ENCODE measurements around the gene DDX3X. TPM values are rescaled to one million over a fixed set of nuclear protein-coding genes. Genes with fewer than 3 reads are reported as not detected.

DDX3X gene
- total and polyA plus RNA-seq, 7 experiments from 2014 or later = 209 to 790 (median 295) TPM

DNA sequence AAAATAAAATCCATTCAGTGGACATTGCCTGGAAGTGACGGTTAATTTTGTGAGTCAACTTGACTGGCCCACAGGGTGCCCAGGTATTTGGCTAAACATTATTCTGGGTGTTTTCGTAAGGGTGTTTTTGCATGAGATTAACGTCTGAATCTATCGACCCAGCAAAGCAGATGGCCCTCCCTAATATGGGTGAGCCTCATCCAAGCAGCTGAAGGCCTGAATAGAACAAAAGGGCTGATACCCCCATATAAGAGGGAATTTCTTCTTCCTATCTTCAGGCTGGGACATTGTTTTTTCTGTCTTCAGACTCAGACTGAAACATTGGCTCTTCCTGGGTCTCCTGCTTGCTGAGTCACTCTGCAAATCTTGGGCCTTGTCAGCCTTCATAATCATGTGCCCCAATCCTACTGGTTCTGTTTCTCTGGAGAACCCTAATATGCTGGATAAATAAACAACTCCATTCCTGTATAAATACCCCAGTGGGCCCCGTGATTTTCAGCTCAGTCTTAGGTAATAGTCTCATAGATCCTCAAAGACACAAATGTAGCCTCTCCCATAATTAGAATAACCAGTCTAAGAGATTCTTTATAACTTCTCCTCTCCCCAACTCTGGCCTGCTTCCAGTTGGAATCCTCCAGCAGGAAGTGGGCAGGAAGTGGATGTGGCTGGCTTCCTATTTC lies 33.1 kb upstream of the DDX3X start:
- DNase-seq (no peak), ATAC-seq (no peak)
- Histone ChIP-seq H3K36me3 (ENCODE audit: control insufficient read depth in 2 of 3, insufficient read depth in 3 of 3, low read length in 3 of 3) (no peaks in the 10 kb centered on the region), H3K4me3 (ENCODE audit: low read length) (no peak overlapping the region), H3K27ac (ENCODE audit: low read depth, low read length) (no peak overlapping the region), H3K27me3 (ENCODE audit: control insufficient read depth in 2 of 2, insufficient read depth in 2 of 2, low read length in 2 of 2) (no peaks in the 10 kb centered on the region), H3K4me1 (ENCODE audit: control insufficient read depth in 2 of 2, insufficient read depth in 2 of 2, low read length in 2 of 2) (no peaks in the 10 kb centered on the region), H3K9me3 (ENCODE audit: control insufficient read depth in 2 of 3, low read length in 3 of 3) (no peaks in the 10 kb centered on the region)
- ChIA-PET CTCF (no interaction called here), POLR2A (no interaction called here)
- intact Hi-C loops (cut with micrococcal nuclease) = no loop called here
- H3K4me3 Mint-ChIP-seq = no peak overlapping the region
- H3K36me3 Mint-ChIP-seq = no peaks in the 10 kb centered on the region
- peaks cover 0 to 13% (median 0%) of the 10 kb centered on the region in 7 donors for H3K4me1 Mint-ChIP-seq
- H3K9me3 Mint-ChIP-seq = peaks cover 0 to 2% (median 0%) of the 10 kb centered on the region in 11 donors
- no peaks in the 10 kb centered on the region for H3K27me3 Mint-ChIP-seq
- no peak overlapping the region for H3K27ac Mint-ChIP-seq

- Mint-ChIP-seq H3K27me3 (no peaks in the 10 kb centered on the region), H3K4me3 (no peak overlapping the region), H3K36me3 (no peaks in the 10 kb centered on the region), H3K4me1 (peaks cover 0 to 13% (median 0%) of the 10 kb centered on the region in 7 donors), H3K9me3 (peaks cover 0 to 2% (median 0%) of the 10 kb centered on the region in 11 donors), H3K27ac (no peak overlapping the region)
- Histone ChIP-seq H3K27me3 (ENCODE audit: control insufficient read depth in 2 of 2, insufficient read depth in 2 of 2, low read length in 2 of 2) (no peaks in the 10 kb centered on the region), H3K4me1 (ENCODE audit: control insufficient read depth in 2 of 2, insufficient read depth in 2 of 2, low read length in 2 of 2) (no peaks in the 10 kb centered on the region), H3K36me3 (ENCODE audit: control insufficient read depth in 2 of 3, insufficient read depth in 3 of 3, low read length in 3 of 3) (no peaks in the 10 kb centered on the region), H3K4me3 (ENCODE audit: low read length) (no peak overlapping the region), H3K27ac (ENCODE audit: low read depth, low read length) (no peak overlapping the region), H3K9me3 (ENCODE audit: control insufficient read depth in 2 of 3, low read length in 3 of 3) (no peaks in the 10 kb centered on the region)
- ATAC-seq (no peak), DNase-seq (no peak)
- intact Hi-C loops (cut with micrococcal nuclease) = no loop called here
- ChIA-PET CTCF (no interaction called here), POLR2A (no interaction called here)
Observed at GRCh38 chrX:41301438-41301824, 32.5 kb upstream of the DDX3X start.

- Histone ChIP-seq H3K9me3 (ENCODE audit: control insufficient read depth in 2 of 3, low read length in 3 of 3) (no peaks in the 10 kb centered on the region), H3K27me3 (ENCODE audit: control insufficient read depth in 2 of 2, insufficient read depth in 2 of 2, low read length in 2 of 2) (no peaks in the 10 kb centered on the region), H3K36me3 (ENCODE audit: control insufficient read depth in 2 of 3, insufficient read depth in 3 of 3, low read length in 3 of 3) (no peaks in the 10 kb centered on the region), H3K4me1 (ENCODE audit: control insufficient read depth in 2 of 2, insufficient read depth in 2 of 2, low read length in 2 of 2) (no peaks in the 10 kb centered on the region), H3K27ac (ENCODE audit: low read depth, low read length) (no peak overlapping the region), H3K4me3 (ENCODE audit: low read length) (no peak overlapping the region)
- Mint-ChIP-seq H3K9me3 (peaks cover 0 to 2% (median 0%) of the 10 kb centered on the region in 11 donors), H3K4me3 (no peak overlapping the region), H3K27ac (no peak overlapping the region), H3K27me3 (no peaks in the 10 kb centered on the region), H3K36me3 (no peaks in the 10 kb centered on the region), H3K4me1 (peaks cover 0 to 13% (median 0%) of the 10 kb centered on the region in 7 donors)
- no peak for DNase-seq
- POLR2A ChIA-PET = no interaction called here
- no peak for ATAC-seq
- CTCF ChIA-PET = no interaction called here
- intact Hi-C loops (cut with micrococcal nuclease) = no loop called here
Observed at GRCh38 chrX:41302370-41302769, 31.6 kb upstream of the DDX3X start.

GRCh38 chrX:41303013-41303412 lies 30.9 kb upstream of the DDX3X start:
- ChIA-PET POLR2A (no interaction called here), CTCF (no interaction called here)
- no peak overlapping the region for H3K4me3 Mint-ChIP-seq
- Histone ChIP-seq H3K36me3 (ENCODE audit: control insufficient read depth in 2 of 3, insufficient read depth in 3 of 3, low read length in 3 of 3) (no peaks in the 10 kb centered on the region), H3K27me3 (ENCODE audit: control insufficient read depth in 2 of 2, insufficient read depth in 2 of 2, low read length in 2 of 2) (no peaks in the 10 kb centered on the region), H3K9me3 (ENCODE audit: control insufficient read depth in 2 of 3, low read length in 3 of 3) (no peaks in the 10 kb centered on the region), H3K4me3 (ENCODE audit: low read length) (no peak overlapping the region), H3K27ac (ENCODE audit: low read depth, low read length) (no peak overlapping the region), H3K4me1 (ENCODE audit: control insufficient read depth in 2 of 2, insufficient read depth in 2 of 2, low read length in 2 of 2) (no peaks in the 10 kb centered on the region)
- H3K36me3 Mint-ChIP-seq = no peaks in the 10 kb centered on the region
- no peak overlapping the region for H3K27ac Mint-ChIP-seq
- peaks cover 0 to 13% (median 0%) of the 10 kb centered on the region in 7 donors for H3K4me1 Mint-ChIP-seq
- DNase-seq (no peak), ATAC-seq (no peak)
- intact Hi-C loops (cut with micrococcal nuclease) = no loop called here
- H3K27me3 Mint-ChIP-seq = no peaks in the 10 kb centered on the region
- H3K9me3 Mint-ChIP-seq = peaks cover 0 to 2% (median 0%) of the 10 kb centered on the region in 11 donors

- Histone ChIP-seq H3K4me3 (ENCODE audit: low read length) (no peak overlapping the region), H3K9me3 (ENCODE audit: control insufficient read depth in 2 of 3, low read length in 3 of 3) (no peaks in the 10 kb centered on the region), H3K4me1 (ENCODE audit: control insufficient read depth in 2 of 2, insufficient read depth in 2 of 2, low read length in 2 of 2) (no peaks in the 10 kb centered on the region), H3K27me3 (ENCODE audit: control insufficient read depth in 2 of 2, insufficient read depth in 2 of 2, low read length in 2 of 2) (no peaks in the 10 kb centered on the region), H3K36me3 (ENCODE audit: control insufficient read depth in 2 of 3, insufficient read depth in 3 of 3, low read length in 3 of 3) (no peaks in the 10 kb centered on the region), H3K27ac (ENCODE audit: low read depth, low read length) (no peak overlapping the region)
- POLR2A ChIA-PET = no interaction called here
- Mint-ChIP-seq H3K4me1 (peaks cover 0 to 8% (median 0%) of the 10 kb centered on the region in 7 donors), H3K27ac (no peak overlapping the region), H3K36me3 (no peaks in the 10 kb centered on the region), H3K27me3 (no peaks in the 10 kb centered on the region), H3K4me3 (no peak overlapping the region), H3K9me3 (peaks cover 0 to 2% (median 0%) of the 10 kb centered on the region in 11 donors)
- CTCF ChIA-PET = no interaction called here
- no peak for ATAC-seq
- no peak for DNase-seq
- intact Hi-C loops (cut with micrococcal nuclease) = no loop called here
Observed at GRCh38 chrX:41304178-41304577, 29.8 kb upstream of the DDX3X start.

DNA sequence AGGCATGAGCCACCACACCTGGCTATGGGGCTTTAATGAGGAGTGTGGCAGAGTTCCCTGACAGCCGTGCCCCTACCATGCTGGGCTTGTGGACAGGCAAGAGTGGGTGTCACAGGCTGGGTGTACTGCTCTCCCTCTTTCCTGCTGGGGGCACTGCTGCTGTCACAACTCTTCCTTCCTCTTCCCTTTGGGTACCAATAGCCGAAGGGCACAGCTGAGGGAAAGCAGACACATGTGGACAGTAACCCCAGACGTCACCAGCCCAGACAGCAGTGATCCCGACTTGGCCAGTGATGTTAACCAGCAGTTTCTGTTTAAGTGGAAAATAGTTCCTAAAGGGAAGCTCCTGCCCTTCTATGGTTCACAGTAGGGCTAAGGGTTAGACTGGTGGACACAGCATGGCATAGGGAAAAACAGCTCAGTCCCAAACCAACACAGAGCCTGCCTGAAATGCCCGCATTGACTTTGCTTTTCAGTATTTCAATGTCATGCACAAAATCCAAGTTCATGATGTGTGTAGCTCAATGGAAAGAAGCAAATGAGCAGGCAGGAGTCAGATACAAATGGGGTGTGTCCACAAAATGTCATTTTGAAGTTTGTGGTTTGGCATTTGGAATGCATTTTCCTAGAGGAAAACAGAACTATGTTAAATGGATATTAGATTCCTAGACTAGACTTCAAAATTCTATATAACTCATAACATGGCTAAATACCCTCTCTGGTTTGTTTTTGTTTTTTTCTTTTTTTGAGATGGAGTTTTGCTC lies 24.9 kb upstream of the DDX3X start:
- ATAC-seq (peak; percentile 36), DNase-seq (no peak)
- CTCF ChIA-PET = no interaction called here
- Mint-ChIP-seq H3K4me1 (peaks cover 0 to 10% (median 0%) of the 10 kb centered on the region in 7 donors), H3K36me3 (no peaks in the 10 kb centered on the region), H3K27ac (no peak overlapping the region), H3K27me3 (no peaks in the 10 kb centered on the region), H3K9me3 (no peaks in the 10 kb centered on the region), H3K4me3 (no peak overlapping the region)
- Histone ChIP-seq H3K9me3 (ENCODE audit: control insufficient read depth in 2 of 3, low read length in 3 of 3) (no peaks in the 10 kb centered on the region), H3K27ac (ENCODE audit: low read depth, low read length) (no peak overlapping the region), H3K27me3 (ENCODE audit: control insufficient read depth in 2 of 2, insufficient read depth in 2 of 2, low read length in 2 of 2) (no peaks in the 10 kb centered on the region), H3K4me3 (ENCODE audit: low read length) (no peak overlapping the region), H3K36me3 (ENCODE audit: control insufficient read depth in 2 of 3, insufficient read depth in 3 of 3, low read length in 3 of 3) (no peaks in the 10 kb centered on the region), H3K4me1 (ENCODE audit: control insufficient read depth in 2 of 2, insufficient read depth in 2 of 2, low read length in 2 of 2) (no peaks in the 10 kb centered on the region)
- POLR2A ChIA-PET = no interaction called here
- intact Hi-C loops (cut with micrococcal nuclease) = no loop called here

DNA sequence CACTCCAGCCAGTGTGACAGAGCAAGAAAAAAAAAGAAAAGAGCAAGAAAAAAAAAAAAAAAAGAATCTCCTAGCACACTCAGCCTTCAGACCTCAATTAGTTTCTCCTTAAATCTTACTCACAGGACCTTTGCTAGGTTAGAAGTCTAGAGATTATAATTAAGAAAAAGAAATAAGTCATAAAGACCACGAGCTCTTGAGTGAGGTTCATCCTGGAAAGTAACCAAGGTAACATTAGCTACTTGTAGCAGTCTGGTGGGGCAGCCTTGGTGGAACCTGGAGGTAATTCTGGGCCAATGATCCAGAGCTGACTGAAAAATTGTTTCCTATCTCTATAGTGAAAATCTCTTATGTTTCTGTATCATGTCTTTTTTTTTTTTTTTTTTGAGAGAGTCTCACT lies 21.2 kb upstream of the DDX3X start:
- Mint-ChIP-seq H3K9me3 (no peaks in the 10 kb centered on the region), H3K27me3 (no peaks in the 10 kb centered on the region), H3K27ac (peak overlapping the region in 2 of 9 donors; percentile 41 to 72), H3K4me1 (peaks cover 0 to 10% (median 0%) of the 10 kb centered on the region in 7 donors), H3K36me3 (no peaks in the 10 kb centered on the region), H3K4me3 (no peak overlapping the region)
- ChIA-PET POLR2A (no interaction called here), CTCF (no interaction called here)
- H3K27ac ChIP-seq (ENCODE audit: low read depth, low read length) = no peak overlapping the region
- no peaks in the 10 kb centered on the region for H3K4me1 ChIP-seq (ENCODE audit: control insufficient read depth in 2 of 2, insufficient read depth in 2 of 2, low read length in 2 of 2)
- H3K27me3 ChIP-seq (ENCODE audit: control insufficient read depth in 2 of 2, insufficient read depth in 2 of 2, low read length in 2 of 2) = no peaks in the 10 kb centered on the region
- no peaks in the 10 kb centered on the region for H3K36me3 ChIP-seq (ENCODE audit: control insufficient read depth in 2 of 3, insufficient read depth in 3 of 3, low read length in 3 of 3)
- ATAC-seq (no peak), DNase-seq (no peak)
- H3K9me3 ChIP-seq (ENCODE audit: control insufficient read depth in 2 of 3, low read length in 3 of 3) = no peaks in the 10 kb centered on the region
- intact Hi-C loops (cut with micrococcal nuclease) = no loop called here
- no peak overlapping the region for H3K4me3 ChIP-seq (ENCODE audit: low read length)
